ENCODE results near the gene TBC1D21. TPM values are rescaled to one million over a fixed set of nuclear protein-coding genes. Genes with fewer than 3 reads are reported as not detected.

The TBC1D21 gene
- total and polyA plus RNA-seq, 12 donors, result not detected

GRCh38 chr15:73852507-73852906 is 20.9 kb upstream of the TBC1D21 start:
- no peak for TF ChIP-seq CTCF (IDR thresholded peaks at IDR 0.05)
- Histone ChIP-seq H3K9me3 (no peaks in the 10 kb centered on the region), H3K4me3 (no peak overlapping the region), H3K27me3 (no peaks in the 10 kb centered on the region), H3K27ac (no peak overlapping the region), H3K4me1 (peaks cover 0 to 14% (median 6%) of the 10 kb centered on the region in 9 donors), H3K36me3 (no peaks in the 10 kb centered on the region)
- ATAC-seq, result no peak
- WGBS, 2 donors, result 64 to 70% methylated on average over 5 of the region's 5 CpGs
- no peak for DNase-seq
- intact Hi-C loops (cut with DNase I), result no loop called here

GRCh38 chr15:73854265-73854664 is 19.1 kb upstream of the TBC1D21 start:
- no peak for TF ChIP-seq CTCF (IDR thresholded peaks at IDR 0.05)
- 43 to 45% methylated on average over 4 of the region's 4 CpGs for WGBS, 2 donors
- no peak overlapping the region for H3K27ac ChIP-seq
- no peaks in the 10 kb centered on the region for H3K9me3 ChIP-seq
- intact Hi-C loops (cut with DNase I), result no loop called here
- H3K4me1 ChIP-seq, result peaks cover 0 to 14% (median 6%) of the 10 kb centered on the region in 9 donors
- ATAC-seq, result peak in 4 of 8 donors; percentile 28 to 59 (median 50)
- H3K36me3 ChIP-seq, result no peaks in the 10 kb centered on the region
- no peak overlapping the region for H3K4me3 ChIP-seq
- no peak for DNase-seq
- H3K27me3 ChIP-seq, result peaks cover 0 to 5% (median 0%) of the 10 kb centered on the region in 7 donors

DNA sequence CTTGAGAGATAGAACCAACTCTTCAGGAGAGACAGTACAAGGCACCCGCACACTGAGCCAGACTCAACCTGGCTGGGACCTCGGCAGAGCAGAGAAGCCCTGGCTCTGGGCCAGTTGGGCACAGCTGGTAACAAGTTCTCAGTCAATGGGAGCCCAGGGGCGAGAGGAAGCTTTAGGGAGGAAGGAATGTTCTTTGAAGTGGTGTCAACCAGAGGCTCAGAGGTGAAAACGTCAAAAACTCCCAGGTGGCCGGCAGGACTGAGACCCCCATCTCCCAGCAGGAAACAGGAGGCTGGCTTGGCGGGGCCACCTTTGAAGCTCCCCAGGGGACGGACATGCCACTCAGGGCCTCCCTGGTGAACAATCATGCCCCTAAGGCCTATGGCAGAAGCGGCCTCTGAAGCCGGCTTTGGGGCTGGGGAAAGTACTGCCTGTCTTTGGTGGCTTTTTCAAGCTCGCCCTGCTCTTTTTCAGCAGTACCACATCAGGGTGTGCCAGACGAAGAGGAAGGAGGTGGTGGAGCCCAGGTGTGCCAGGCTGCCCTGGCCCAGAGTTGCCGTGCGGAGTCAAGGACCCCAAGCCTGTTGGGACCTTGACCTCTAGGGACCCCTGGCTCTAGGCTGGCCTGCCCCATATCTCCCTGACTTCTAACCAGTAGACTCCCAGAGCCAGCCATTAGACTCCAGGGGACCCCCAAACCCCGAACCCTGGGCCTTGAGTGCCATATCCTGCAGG is 16.7 kb upstream of the TBC1D21 start:
- no peak for TF ChIP-seq CTCF (IDR thresholded peaks at IDR 0.05)
- H3K27ac ChIP-seq, result no peak overlapping the region
- DNase-seq (peak in 1 of 2 donors; percentile 58), ATAC-seq (peak in 7 of 8 donors; percentile 57 to 78 (median 72))
- no peaks in the 10 kb centered on the region for H3K36me3 ChIP-seq
- no peaks in the 10 kb centered on the region for H3K9me3 ChIP-seq
- intact Hi-C loops (cut with DNase I), result no loop called here
- peaks cover 0 to 5% (median 0%) of the 10 kb centered on the region in 7 donors for H3K27me3 ChIP-seq
- WGBS, 2 donors, result 49 to 54% methylated on average over 14 of the region's 14 CpGs
- no peak overlapping the region for H3K4me3 ChIP-seq
- H3K4me1 ChIP-seq, result peaks cover 0 to 14% (median 6%) of the 10 kb centered on the region in 9 donors

GRCh38 chr15:73857193-73857920 is 16.0 kb upstream of the TBC1D21 start:
- intact Hi-C loops (cut with DNase I), result no loop called here
- ATAC-seq (no peak), DNase-seq (no peak)
- Histone ChIP-seq H3K4me3 (no peak overlapping the region), H3K36me3 (no peaks in the 10 kb centered on the region), H3K27me3 (peaks cover 0 to 13% (median 0%) of the 10 kb centered on the region in 7 donors), H3K9me3 (no peaks in the 10 kb centered on the region), H3K27ac (no peak overlapping the region), H3K4me1 (peaks cover 0 to 14% (median 6%) of the 10 kb centered on the region in 9 donors)
- TF ChIP-seq CTCF (IDR thresholded peaks at IDR 0.05), result no peak
- WGBS, 2 donors, result 71 to 80% methylated on average over 7 of the region's 7 CpGs

Measured in heart right ventricle (tissue), 16 donors.